Heart left ventricle (tissue), 16 donors: ENCODE results near the gene PTBP2. TPM values are rescaled to one million over a fixed set of nuclear protein-coding genes. Genes with fewer than 3 reads are reported as not detected.

Experiments
- ATAC-seq, 4 donors: fragments of 200-7000 bp; cut with Tn5 transposase; one replicate each; pipeline ENCODE4 v1.9.1; 2020 to 2022; ENCODE audit warnings: moderate library complexity in 4 of 4, mild to moderate bottlenecking in 3 of 4, moderate number of reproducible peaks in 1 of 4
- DNase-seq, 5 donors: peaks; one replicate each; pipeline ENCODE4 v3.0.0-alpha.2; 2020
- H3K27ac ChIP-seq, 12 donors: fragments of 200-600 bp; sonication (generic) in 4 of 12; one replicate each; pipeline versions ENCODE4 v1.5.0 to v1.8.0; 2016 to 2022; ENCODE audit warnings: mild to moderate bottlenecking in 2 of 12
- H3K27me3 ChIP-seq, 9 donors: fragments of 200-600 bp; sonication (generic) in 2 of 9; one replicate each; pipeline versions ENCODE4 v1.5.1 to v1.8.0; 2016 to 2022; ENCODE audit warnings: mild to moderate bottlenecking in 3 of 9
- H3K36me3 ChIP-seq, 9 donors: fragments of 200-600 bp; sonication (generic) in 2 of 9; one replicate each; pipeline versions ENCODE4 v1.5.0 to v1.8.0; 2018 to 2022; ENCODE audit warnings: mild to moderate bottlenecking in 2 of 9
- H3K4me1 ChIP-seq, 12 donors: fragments of 200-600 bp; sonication (generic) in 4 of 12; one replicate each; pipeline versions ENCODE4 v1.5.0 to v1.8.0; 2016 to 2022; ENCODE audit warnings: mild to moderate bottlenecking in 3 of 12
- H3K4me3 ChIP-seq, 12 donors: fragments of 200-600 bp; sonication (generic) in 4 of 12; one replicate each; pipeline versions ENCODE4 v1.5.0 to v1.8.0; 2017 to 2022; ENCODE audit warnings: mild to moderate bottlenecking in 9 of 12, moderate library complexity in 4 of 12
- H3K9me3 ChIP-seq, 12 donors: fragments of 200-600 bp; sonication (generic) in 4 of 12; one replicate each; pipeline versions ENCODE4 v1.5.0 to v1.8.0; 2016 to 2022; ENCODE audit warnings: mild to moderate bottlenecking in 1 of 12
- POLR2A ChIP-seq, 2 donors: fragments of 450-650 bp; IDR thresholded peaks; one replicate each; pipeline ENCODE4 v1.6.1; 2017; ENCODE audit warnings: antibody characterized with exemption in 2 of 2, mild to moderate bottlenecking in 2 of 2, moderate library complexity in 2 of 2
- WGBS, 4 donors: extraction: QIAGEN DNeasy Blood & Tissue Kit in 2 of 4; methylation state at CpG; one replicate each; pipeline versions ENCODE4 v1.1.5 to v1.1.7; 2013 to 2018; 5-methylcytosine and 5-hydroxymethylcytosine counted together
- intact Hi-C, 10 donors: fragments of 100-400 bp; cut with DNase I; formaldehyde crosslinking; loops; one replicate each; pipeline versions ENCODE4 v1.11.1 to v1.14.2; 2022
- polyA plus RNA-seq, 2 donors: library from polyadenylated mRNA; stranded (reverse); fragments of 200-250 nt; gene quantifications; one replicate each; pipeline ENCODE4 v1.2.3, GENCODE V29; 2013
- total RNA-seq, 9 donors: library from RNA; depleted of rRNA in 2 of 9; stranded (reverse); fragments of >200 nt in 2 of 9; fragmentation: NEBNext Ultra II Directional in 3 of 9; extraction: Animal tissue kit (Norgen Biotek cat#: 25700) in 3 of 9; gene quantifications; one replicate each; pipeline versions ENCODE4 v1.1.0 to v1.2.4, GENCODE V29; 2016 to 2023
- TF ChIP-seq, protein P1 (sequence below), 12 donors: fragments of 200-600 bp; sonication (generic) in 4 of 12; IDR thresholded peaks; one replicate each; pipeline versions ENCODE4 v1.5.0 to v1.8.0; 2018 to 2022; ENCODE audit warnings: antibody characterized with exemption in 12 of 12, mild to moderate bottlenecking in 5 of 12
- donor health status: ischemic (EF 13 %, LVEDD 7.1; RV severe dilation, severe dysfunction).
- donor health status: healthy with polysubstance abuse.
- donor health status: DM: no; HTN: yes; CAD: no.
- donor health status: DM: no; HTN: no; CAD: no.
- donor health status: ischemic (EF 25% LVEDD 6.9; RV normal size, moderate dysfunction).
- donor health status: ischemic (EF 25% LVEDD 5.7; RV mildly dilated, moderate dysfunction).
- donor health status: healthy.
- donor health status: DM: yes; HTN: yes; CAD: no.
- donor health status: ischemic (EF 35%, LVEDD 5.7; RV mildly dilated, moderate dysfunction).
- donor health status: nonischemic (EF 11% LVEDD 7.7; RV severe dilation, severe dysfunction).
- donor health status: DM: yes; HTN: yes; CAD: no.
- donor health status: PGD.
- donor health status: ischemic (EF 29% LVEDD 5.4; RV normal size, mild dysfunction).
- donor health status: nonischemic (EF 23%, LVEDD 6.1; RV moderate dilation, normal function).

Gene PTBP2
- total and polyA plus RNA-seq, 11 donors, result 6.9 to 17.6 (median 12.2) TPM

GRCh38 chr1:96722161-96722922 lies 758 bp downstream of the PTBP2 start:
- peak overlapping the region; percentile 86 to 98 (median 95) for H3K27ac ChIP-seq
- DNase-seq (peak; percentile 63 to 81 (median 73)), ATAC-seq (peak; percentile 78 to 92 (median 84))
- intact Hi-C loops, result loop anchor here in 2 of 10 donors (5.0 to 10.0 kb wide), 3 partner anchors 102 to 188 kb away; no protein-coding TSS in a partner anchor
- H3K27me3 ChIP-seq, result no peaks in the 10 kb centered on the region
- peaks cover 0 to 21% (median 6%) of the 10 kb centered on the region in 9 donors for H3K36me3 ChIP-seq
- WGBS, 4 donors, result 1 to 3% (median 1%) methylated on average over 22 to 29 of the region's 29 CpGs
- H3K9me3 ChIP-seq, result no peaks in the 10 kb centered on the region
- TF ChIP-seq, protein P1, sequence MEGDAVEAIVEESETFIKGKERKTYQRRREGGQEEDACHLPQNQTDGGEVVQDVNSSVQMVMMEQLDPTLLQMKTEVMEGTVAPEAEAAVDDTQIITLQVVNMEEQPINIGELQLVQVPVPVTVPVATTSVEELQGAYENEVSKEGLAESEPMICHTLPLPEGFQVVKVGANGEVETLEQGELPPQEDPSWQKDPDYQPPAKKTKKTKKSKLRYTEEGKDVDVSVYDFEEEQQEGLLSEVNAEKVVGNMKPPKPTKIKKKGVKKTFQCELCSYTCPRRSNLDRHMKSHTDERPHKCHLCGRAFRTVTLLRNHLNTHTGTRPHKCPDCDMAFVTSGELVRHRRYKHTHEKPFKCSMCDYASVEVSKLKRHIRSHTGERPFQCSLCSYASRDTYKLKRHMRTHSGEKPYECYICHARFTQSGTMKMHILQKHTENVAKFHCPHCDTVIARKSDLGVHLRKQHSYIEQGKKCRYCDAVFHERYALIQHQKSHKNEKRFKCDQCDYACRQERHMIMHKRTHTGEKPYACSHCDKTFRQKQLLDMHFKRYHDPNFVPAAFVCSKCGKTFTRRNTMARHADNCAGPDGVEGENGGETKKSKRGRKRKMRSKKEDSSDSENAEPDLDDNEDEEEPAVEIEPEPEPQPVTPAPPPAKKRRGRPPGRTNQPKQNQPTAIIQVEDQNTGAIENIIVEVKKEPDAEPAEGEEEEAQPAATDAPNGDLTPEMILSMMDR (IDR thresholded peaks at IDR 0.05), result no peak
- no peak for TF ChIP-seq POLR2A (IDR thresholded peaks at IDR 0.05)
- peaks cover 0 to 37% (median 18%) of the 10 kb centered on the region in 12 donors for H3K4me1 ChIP-seq
- H3K4me3 ChIP-seq, result peak overlapping the region; percentile 78 to 98 (median 92)

DNA sequence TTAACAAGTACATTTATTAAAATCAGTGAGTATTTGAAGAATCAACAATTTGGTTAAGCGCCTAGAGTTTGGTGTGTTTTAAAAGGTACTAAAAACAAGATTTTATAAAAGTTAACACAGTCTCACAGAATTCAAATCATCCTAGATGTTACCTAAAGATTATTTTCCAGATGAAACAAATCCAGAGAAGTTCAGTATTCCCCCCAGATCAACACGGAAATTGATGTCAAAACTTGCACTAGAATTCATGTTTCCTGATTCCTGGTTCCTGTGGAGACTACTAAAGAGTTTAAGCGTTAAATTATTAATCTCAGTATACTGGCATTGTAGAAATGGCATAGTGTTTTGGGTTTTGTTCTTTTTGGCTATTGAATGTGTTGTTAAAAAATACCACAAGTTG lies 1.4 kb downstream of the PTBP2 start:
- Histone ChIP-seq H3K4me1 (peaks cover 0 to 40% (median 20%) of the 10 kb centered on the region in 12 donors), H3K9me3 (no peaks in the 10 kb centered on the region), H3K27me3 (no peaks in the 10 kb centered on the region), H3K4me3 (peak overlapping the region in 11 of 12 donors; percentile 78 to 98 (median 92)), H3K36me3 (peaks cover 0 to 21% (median 6%) of the 10 kb centered on the region in 9 donors), H3K27ac (peak overlapping the region in 11 of 12 donors; percentile 86 to 98 (median 95))
- intact Hi-C loops, result loop anchor here in 2 of 10 donors (5.0 to 10.0 kb wide), 3 partner anchors 102 to 188 kb away; no protein-coding TSS in a partner anchor
- WGBS, 4 donors, result 27 to 39% (median 33%) methylated on average over 3 of the region's 3 CpGs
- no peak for TF ChIP-seq POLR2A (IDR thresholded peaks at IDR 0.05)
- TF ChIP-seq, protein P1 (IDR thresholded peaks at IDR 0.05), result no peak
- no peak for DNase-seq
- ATAC-seq, result no peak

GRCh38 chr1:96723377-96723776 lies 1.8 kb downstream of the PTBP2 start:
- Histone ChIP-seq H3K4me3 (peak overlapping the region in 10 of 12 donors; percentile 6 to 98 (median 92)), H3K9me3 (no peaks in the 10 kb centered on the region)
- WGBS, 4 donors, result 42 to 55% (median 47%) methylated on average over 4 of the region's 4 CpGs

More at GRCh38 chr1:96723377-96723776, 1.8 kb downstream of the PTBP2 start:
- Histone ChIP-seq H3K27ac (peak overlapping the region in 5 of 12 donors; percentile 86 to 98 (median 97)), H3K4me1 (peaks cover 0 to 41% (median 21%) of the 10 kb centered on the region in 12 donors), H3K27me3 (no peaks in the 10 kb centered on the region), H3K36me3 (peaks cover 0 to 23% (median 9%) of the 10 kb centered on the region in 9 donors)
- DNase-seq (no peak), ATAC-seq (no peak)
- intact Hi-C loops, result loop anchor here in 2 of 10 donors (5.0 to 10.0 kb wide), 3 partner anchors 101 to 189 kb away; no protein-coding TSS in a partner anchor
- no peak for TF ChIP-seq POLR2A (IDR thresholded peaks at IDR 0.05)
- TF ChIP-seq, protein P1 (IDR thresholded peaks at IDR 0.05), result no peak
